Suprapubic skin (tissue), 4 donors: Measurements from ENCODE around the gene CHPT1.

Source experiments
- CTCF ChIP-seq, 2 donors: fragments of 200-600 bp in 1 of 2; fragments of 450-650 bp in 1 of 2; sonication (generic) in 1 of 2; IDR thresholded peaks; one replicate each; pipeline ENCODE4 v1.5.1; 2016 to 2019; ENCODE audit warnings: antibody characterized with exemption in 2 of 2, mild to moderate bottlenecking in 1 of 2, moderate library complexity in 1 of 2
- EP300 ChIP-seq: sonication (generic); formaldehyde crosslinking; IDR thresholded peaks from one replicate; pipeline ENCODE4 v1.6.1; 2017; ENCODE audit warnings: antibody characterized with exemption
- POLR2A ChIP-seq, 2 donors: fragments of 450-650 bp; IDR thresholded peaks; one replicate each; pipeline ENCODE4 v1.6.1; 2017; ENCODE audit warnings: antibody characterized with exemption in 2 of 2, mild to moderate bottlenecking in 2 of 2, moderate library complexity in 2 of 2
- POLR2AphosphoS5 ChIP-seq, 3 donors: sonication (generic); formaldehyde crosslinking; IDR thresholded peaks; one replicate each; pipeline ENCODE4 v1.6.1; 2017; ENCODE audit warnings: antibody characterized with exemption in 3 of 3

- TF ChIP-seq CTCF (IDR thresholded peaks at IDR 0.05) (no peak), POLR2A (IDR thresholded peaks at IDR 0.05) (no peak), POLR2AphosphoS5 (IDR thresholded peaks at IDR 0.05) (no peak), EP300 (no peak)
Observed at GRCh38 chr12:101714877-101715444, 17.5 kb downstream of the CHPT1 start.
